Measurements from ENCODE around the gene CLCNKA.

CLCNKA gene

DNA sequence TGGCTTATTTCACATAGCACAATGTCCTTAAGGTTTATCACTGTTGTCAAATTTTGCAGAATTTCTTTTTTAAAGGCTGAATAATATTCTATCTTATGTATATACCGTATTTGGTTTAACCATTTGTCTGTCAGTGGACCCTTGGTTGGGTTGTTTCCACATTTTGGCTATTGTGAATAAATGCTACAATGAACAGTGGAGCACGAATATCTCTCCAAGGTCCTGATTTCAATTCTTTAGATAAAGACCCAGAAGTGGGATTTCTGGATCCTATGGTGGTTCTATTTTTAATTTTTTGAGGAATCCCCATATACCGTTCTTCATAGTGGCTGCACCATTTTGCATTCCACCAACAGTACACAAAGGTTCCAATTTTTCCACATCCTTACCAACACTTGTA lies 40.2 kb upstream of the CLCNKA start:
- no peak for DNase-seq (ENCODE audit: low read depth)
- no peak overlapping the region for H3K4me3 ChIP-seq (ENCODE audit: low read depth, low read length)
- TF ChIP-seq, protein P1, sequence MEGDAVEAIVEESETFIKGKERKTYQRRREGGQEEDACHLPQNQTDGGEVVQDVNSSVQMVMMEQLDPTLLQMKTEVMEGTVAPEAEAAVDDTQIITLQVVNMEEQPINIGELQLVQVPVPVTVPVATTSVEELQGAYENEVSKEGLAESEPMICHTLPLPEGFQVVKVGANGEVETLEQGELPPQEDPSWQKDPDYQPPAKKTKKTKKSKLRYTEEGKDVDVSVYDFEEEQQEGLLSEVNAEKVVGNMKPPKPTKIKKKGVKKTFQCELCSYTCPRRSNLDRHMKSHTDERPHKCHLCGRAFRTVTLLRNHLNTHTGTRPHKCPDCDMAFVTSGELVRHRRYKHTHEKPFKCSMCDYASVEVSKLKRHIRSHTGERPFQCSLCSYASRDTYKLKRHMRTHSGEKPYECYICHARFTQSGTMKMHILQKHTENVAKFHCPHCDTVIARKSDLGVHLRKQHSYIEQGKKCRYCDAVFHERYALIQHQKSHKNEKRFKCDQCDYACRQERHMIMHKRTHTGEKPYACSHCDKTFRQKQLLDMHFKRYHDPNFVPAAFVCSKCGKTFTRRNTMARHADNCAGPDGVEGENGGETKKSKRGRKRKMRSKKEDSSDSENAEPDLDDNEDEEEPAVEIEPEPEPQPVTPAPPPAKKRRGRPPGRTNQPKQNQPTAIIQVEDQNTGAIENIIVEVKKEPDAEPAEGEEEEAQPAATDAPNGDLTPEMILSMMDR (IDR thresholded peaks at IDR 0.05; ENCODE audit: control insufficient read depth, extremely low read depth, insufficient read depth), result no peak

DNA sequence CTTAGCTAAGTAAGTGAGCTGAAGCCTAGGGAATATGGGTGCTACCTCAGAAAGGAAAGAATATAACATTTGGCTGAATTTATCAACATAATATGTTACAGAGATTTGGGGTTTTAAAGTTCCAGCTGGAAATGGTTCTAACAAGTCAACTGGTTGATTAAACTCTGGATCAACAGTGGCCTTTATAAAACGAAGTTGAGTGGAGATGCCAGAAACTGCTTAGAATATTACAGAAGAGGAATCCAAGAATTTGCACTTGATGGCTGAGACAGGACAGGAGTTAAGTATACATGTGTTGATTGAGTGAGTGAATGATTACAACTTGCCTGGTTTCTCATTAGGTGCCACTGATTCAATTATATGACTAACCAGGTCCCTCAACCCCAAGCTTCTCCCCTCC lies 38.6 kb upstream of the CLCNKA start:
- H3K4me3 ChIP-seq (ENCODE audit: low read depth, low read length), result no peak overlapping the region
- TF ChIP-seq, protein P1 (IDR thresholded peaks at IDR 0.05; ENCODE audit: control insufficient read depth, extremely low read depth, insufficient read depth), result no peak
- DNase-seq (ENCODE audit: low read depth), result no peak

DNA sequence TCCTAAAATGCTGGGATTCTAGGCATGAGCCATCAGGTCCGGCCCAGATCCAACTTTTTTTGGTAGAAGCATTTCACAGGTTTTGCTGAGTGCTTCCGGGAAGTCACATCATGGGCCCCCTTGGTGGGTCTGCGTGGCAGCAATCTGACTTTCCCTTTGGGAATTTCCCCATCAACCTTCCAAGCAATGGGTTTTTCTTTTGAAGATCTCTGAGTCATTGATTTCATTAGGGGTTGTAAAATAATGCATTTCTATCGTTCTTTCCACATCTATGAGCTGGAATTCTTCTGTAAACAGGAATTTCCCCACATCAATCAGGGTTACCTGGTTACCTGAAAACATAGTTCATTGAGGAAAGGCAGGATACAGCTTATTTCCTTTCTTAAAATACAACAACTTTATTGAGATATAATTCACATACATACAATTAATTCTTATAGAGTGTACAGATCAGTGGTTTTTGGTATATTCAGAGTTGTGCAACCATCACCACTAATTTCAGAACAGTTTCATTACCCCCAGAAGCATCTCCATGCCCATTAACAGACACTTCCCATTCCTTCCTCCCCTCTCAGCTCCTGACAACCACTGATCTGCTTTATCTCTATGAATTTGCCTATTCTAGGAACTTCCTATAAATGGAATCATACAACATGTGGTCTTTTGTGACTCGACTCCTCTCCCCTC lies 36.1 kb upstream of the CLCNKA start:
- no peak overlapping the region for H3K4me3 ChIP-seq (ENCODE audit: low read depth, low read length)
- TF ChIP-seq, protein P1 (IDR thresholded peaks at IDR 0.05; ENCODE audit: control insufficient read depth, extremely low read depth, insufficient read depth), result no peak
- DNase-seq (ENCODE audit: low read depth), result no peak

DNA sequence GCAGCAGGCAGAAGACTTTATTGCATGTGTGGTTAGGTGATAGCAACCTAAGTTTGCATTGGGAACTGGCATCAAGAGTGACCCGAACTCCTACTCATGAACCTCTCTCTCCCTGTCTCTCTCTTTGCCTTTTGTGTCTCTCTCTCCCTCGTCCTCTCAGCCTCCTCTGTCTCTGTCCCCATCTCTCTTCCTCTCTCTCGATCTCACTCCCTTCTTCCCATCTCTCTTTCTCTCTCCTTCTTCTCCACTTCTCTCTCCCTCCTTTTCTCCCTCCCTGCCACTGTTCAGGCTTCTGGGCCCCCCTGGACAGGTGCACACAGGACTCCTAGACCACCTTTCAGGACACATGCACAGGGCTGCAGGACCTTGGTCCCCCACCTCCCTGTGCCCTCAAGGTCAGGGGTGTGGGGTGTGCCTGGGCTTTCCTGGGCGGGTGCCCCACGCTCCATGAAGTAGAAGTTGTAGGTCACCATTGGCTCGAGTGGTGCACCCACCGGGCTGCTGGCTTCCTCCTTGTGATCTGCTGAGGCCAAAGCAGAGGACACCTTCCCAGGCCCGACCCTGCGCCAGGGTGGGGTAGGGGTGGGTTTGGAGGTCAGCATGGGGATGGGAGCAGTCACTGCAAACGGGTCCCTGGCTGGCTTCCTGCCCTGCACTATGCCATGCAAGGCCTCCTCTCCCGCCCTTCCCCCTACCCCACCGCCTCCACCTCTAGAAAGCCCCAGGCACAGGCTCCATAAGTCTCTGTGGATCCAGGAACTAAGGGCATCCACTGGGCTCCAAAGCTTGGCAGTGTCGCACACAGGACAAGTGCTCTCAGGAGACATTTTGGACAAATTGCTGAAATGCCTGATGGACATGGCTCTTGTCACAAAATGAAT lies 32.7 kb upstream of the CLCNKA start:
- no peak for DNase-seq (ENCODE audit: low read depth)
- TF ChIP-seq, protein P1 (IDR thresholded peaks at IDR 0.05; ENCODE audit: control insufficient read depth, extremely low read depth, insufficient read depth), result no peak

DNA sequence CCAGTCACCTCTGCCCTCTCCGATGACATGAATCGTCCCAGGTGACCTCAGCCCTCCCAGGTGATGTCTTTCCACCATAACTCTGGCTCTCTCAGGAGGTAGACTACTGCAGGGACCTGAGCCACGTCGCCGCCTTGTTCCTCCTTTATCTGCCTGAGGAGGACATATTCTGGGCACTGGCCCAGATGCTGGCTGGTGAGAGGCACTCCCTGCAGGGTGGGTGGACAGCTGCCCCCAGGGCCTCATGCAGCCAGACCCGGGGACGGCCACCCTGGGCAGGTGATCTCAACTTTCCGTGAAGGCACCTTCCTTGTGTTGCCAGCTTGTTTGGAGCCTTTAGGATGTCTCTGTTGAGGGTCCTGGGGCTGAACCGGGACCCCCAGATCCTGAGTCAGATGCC lies 32.1 kb upstream of the CLCNKA start:
- H3K4me3 ChIP-seq (ENCODE audit: low read depth, low read length), result no peak overlapping the region
- TF ChIP-seq, protein P1 (IDR thresholded peaks at IDR 0.05; ENCODE audit: control insufficient read depth, extremely low read depth, insufficient read depth), result no peak
- DNase-seq (ENCODE audit: low read depth), result no peak

More for the DNA sequence above, 32.7 kb upstream of the CLCNKA start:
- no peak overlapping the region for H3K4me3 ChIP-seq (ENCODE audit: low read depth, low read length)

DNA sequence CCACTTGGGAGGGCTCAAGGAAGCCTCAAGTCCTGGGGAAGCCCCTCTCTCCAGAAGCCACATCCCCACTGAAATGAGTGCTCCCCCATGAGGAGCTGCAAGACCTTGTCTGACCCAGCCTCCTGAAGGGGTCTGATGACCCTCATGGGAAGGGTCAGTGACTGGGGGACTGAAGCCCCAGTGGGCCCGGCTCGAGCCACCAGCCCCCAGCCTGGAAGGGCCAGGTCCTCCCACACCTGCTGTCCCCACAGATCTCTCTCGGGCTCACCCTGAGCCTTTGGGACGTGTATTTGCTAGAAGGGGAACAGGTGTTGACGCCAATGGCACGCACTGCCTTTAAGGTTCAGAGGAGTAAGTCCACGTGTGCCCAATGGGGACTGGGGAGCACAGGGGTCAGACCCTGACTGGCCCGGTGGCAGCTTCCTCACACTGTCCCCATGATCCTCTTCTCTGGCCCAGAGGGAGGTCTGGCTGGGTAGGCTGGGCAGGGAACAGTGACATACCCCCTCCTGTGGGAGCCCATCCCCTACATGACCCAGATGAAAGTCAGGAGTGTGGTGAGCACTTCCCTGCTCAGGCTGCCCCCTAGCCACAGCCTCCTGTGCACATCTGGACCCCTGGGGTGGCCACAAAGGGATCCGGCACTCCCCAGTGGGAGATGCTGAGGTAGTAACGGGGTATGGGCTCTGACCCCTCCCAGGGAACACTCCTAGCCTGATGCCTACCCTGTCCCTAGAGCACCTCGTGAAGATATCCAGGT lies 30.2 kb upstream of the CLCNKA start:
- DNase-seq (ENCODE audit: low read depth), result no peak
- TF ChIP-seq, protein P1 (IDR thresholded peaks at IDR 0.05; ENCODE audit: control insufficient read depth, extremely low read depth, insufficient read depth), result no peak
- H3K4me3 ChIP-seq (ENCODE audit: low read depth, low read length), result no peak overlapping the region
